NCI-H2171 (cell line): ENCODE measurements around the gene MAX.
"Not testable (repeated sequence)": the region's sequence is repeated elsewhere in the genome, so short reads cannot be mapped to it uniquely, and the experiment has no call there.

ENCODE experiments used
- DNase-seq: peaks from one replicate; lab custom pipeline; 2025; lab: John Stamatoyannopoulos, UW

The MAX gene

DNA sequence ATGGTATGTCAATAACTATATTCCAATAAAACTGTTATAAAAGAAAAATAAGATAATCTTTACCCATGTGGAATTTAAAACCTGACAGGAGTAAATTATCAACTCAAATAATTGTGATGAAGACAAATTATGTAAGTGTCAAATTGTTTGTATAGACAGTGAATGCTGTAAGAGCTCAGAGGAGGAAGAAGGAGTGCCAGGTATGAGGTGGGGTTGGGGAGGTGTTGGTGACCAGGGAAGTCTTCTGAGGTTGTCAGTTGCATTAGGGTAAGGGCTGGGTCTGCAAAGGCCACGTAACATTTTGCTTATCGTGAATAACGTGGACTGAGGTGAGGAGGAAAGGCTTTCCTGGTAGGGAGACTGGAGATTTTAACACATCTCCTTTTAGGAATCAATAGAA, 2.5 kb upstream of the MAX start:
- DNase-seq = no peak

- DNase-seq = peak; percentile 76
These were observed 938 bp upstream of the MAX start for GRCh38 chr14:65103150-65103760.

GRCh38 chr14:65101631-65102440, 481 bp downstream of the MAX start:
- DNase-seq = no peak

GRCh38 chr14:65100922-65101541, 1.3 kb downstream of the MAX start:
- DNase-seq = no peak

DNA sequence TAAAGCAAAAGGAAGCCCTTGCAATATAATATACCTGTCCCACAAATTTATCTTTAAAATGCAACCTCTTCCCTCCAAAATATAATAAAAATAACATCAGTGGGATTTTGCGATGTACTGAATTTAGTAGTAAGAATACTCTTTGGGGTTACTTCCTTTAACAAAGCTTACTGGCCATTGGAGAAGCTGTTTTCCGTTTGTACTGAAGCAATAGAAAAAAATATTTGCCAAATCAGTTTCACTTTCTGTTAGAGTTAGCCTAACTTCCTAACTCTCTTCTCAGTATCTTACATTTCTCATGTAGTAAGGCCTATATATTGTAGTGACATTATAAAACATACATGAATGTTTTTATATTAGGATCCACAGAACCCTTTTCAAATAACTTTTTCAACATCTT, 3.7 kb downstream of the MAX start:
- no peak for DNase-seq

DNA sequence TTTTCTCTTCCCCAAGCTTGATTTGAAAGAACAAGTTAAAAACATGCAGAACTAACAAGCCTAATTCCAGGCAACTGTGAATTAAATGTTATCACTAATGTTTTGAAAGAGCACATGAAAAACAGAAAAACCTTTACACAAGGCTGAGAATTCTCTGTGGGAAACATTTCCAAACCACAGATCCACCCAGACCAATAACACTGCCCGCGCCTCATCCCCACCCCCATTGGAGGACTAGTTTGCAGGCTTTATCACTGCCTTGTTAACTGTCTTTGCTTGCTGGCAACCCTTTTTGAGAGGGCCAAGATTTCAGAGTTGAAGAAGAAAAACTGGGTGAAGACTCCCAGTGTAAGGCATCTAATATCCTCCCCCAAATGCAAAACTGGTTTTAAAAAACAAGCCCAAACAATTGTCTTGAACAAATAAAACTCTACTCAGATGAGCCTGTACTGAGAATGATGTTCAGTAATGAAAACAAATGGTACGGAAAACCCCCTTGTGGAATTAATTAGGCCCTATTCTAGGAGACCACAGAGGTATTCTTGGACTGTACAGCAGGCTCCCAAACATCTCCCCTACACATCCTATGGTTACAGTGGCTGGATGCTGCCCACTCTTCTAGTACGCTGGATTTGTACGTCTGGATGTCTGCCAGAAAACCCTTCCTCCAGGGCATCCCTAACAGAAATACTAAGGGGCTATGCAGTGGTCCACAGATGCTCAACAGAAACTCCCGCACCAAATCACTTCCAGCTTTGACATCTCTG, 5.8 kb downstream of the MAX start:
- no peak for DNase-seq

DNA sequence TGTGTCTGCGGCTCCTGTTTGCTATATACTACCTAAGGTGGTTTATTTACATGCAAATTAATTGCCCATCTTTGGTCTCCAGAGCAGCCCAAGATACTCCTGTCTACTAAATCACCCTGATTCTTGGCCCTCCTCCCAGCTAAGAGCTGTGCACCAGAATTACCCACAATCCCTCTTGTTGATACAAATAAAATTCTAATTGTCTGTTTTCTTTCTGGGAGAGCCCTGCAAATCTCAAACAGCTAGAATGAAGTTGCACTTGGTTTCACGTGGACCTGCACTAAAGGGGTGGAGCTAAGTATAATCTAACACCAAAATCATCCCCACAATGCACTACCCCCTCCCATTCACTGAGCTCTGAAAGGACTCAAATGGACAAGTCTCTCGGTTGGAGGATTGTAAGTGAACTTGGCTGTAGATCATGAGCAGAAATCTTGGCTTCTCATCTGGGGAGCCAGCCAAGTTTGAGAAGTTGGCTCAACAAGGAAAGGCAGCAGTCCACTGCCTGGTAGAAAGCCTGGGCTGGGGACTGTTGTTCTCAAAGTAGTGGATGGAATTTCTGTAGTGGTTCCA, 6.6 kb downstream of the MAX start:
- DNase-seq = no peak

GRCh38 chr14:65092349-65092748, 10.0 kb downstream of the MAX start:
- DNase-seq = no peak

GRCh38 chr14:65087835-65088234, 14.5 kb downstream of the MAX start:
- DNase-seq = not testable (repeated sequence)

- not testable (repeated sequence) for DNase-seq
These were observed 15.6 kb downstream of the MAX start for GRCh38 chr14:65086686-65087085.

DNA sequence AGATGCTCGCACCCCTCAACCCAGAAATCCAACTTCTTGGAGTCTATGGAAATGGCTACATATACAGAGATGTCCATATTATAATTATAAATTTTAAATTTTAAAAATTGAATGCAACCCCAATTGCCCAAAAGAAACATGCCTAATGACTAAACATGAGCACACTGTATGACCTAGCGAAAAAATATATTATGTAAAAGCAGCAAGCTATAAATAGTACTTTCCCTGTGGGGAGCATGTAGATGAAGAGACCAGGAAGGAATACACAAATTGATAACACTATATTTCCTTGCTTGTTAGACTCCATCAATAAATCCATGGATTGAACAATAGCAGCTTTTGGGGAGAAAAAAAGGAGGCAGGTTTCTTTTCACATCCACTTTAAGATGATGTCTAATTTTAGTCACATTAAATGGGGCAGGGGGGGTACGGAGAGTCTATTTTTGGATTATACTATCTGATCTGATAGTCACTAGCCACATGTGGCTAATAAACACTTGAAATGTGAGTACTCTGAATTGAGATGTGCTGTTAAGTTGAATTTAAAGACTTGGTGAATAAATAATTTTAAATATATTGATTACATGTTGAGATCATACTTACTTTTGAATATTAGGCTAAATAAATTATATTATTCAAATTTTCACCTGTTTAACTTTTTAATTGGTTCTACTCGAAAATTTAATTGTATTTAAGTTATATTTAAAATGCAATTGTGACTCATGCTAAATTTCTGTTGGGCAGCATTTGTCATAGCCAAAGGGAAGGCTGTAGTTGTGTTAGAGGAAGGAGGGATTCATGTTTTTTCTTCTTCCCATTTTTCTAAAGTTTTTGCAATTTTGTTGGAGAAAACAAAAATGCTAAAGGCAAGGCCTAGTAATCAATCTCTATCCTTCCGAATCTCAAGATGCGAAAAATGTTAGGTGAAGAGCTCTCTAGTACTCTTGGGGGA, 17.5 kb downstream of the MAX start:
- DNase-seq = no peak

GRCh38 chr14:65082930-65083329, 19.4 kb downstream of the MAX start:
- no peak for DNase-seq

- DNase-seq = no peak
These were observed 21.2 kb downstream of the MAX start for GRCh38 chr14:65080960-65081747.

- no peak for DNase-seq
These were observed 22.5 kb downstream of the MAX start for GRCh38 chr14:65079768-65080167.

DNA sequence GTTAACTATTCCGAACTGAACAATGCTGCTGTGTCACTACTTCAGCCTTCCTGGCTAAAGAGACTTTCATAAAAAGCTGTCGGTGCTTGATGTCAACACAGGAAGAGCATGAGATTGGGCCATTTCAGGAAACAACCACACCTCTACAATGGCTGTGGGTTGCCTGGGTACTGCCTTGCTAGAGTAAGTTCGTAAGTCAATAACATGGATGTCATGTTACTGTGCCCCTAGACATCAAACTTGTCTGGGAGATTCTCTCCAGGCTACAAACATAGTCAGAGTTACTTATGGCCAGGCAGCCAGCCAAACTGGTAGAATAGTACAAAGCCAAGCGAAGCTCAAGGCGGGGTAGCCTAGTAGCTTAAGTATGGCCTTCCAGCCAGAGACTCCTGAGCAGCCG, 23.1 kb downstream of the MAX start:
- no peak for DNase-seq

GRCh38 chr14:65077318-65077717, 25.0 kb downstream of the MAX start:
- DNase-seq = no peak

DNA sequence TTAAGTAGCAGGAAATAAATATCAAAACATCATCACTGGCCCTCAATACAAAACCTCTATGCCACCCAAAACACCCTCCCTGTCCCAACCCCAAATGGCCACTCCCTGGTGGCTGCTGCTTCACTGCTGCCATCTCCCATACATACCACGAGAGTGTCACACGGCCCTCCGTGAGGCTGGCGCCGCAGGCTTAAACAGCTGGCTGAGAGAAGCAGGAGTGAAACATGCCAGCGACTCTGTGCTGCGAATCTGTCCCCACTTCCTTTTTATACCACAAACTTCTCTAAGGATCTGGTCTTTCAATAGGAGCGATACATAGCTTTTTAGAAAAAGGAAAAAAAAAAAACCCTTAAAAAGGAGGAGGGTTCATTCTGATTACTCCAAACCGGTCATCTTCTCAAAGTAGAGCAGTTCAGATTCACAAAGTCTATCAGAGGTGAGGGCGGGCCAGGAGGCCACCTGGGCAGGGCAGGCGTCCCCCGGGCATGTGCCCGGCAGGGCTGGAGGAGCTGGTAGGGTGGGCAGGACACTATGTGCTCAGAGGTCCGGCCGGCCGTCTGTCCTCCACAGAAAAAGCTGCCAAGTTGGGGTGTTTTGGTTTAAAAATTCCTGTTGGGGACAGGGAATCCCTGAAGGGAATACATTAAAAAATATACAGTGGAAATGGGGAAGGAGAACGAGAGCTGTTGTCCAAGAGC, 26.5 kb downstream of the MAX start:
- DNase-seq = no peak

DNA sequence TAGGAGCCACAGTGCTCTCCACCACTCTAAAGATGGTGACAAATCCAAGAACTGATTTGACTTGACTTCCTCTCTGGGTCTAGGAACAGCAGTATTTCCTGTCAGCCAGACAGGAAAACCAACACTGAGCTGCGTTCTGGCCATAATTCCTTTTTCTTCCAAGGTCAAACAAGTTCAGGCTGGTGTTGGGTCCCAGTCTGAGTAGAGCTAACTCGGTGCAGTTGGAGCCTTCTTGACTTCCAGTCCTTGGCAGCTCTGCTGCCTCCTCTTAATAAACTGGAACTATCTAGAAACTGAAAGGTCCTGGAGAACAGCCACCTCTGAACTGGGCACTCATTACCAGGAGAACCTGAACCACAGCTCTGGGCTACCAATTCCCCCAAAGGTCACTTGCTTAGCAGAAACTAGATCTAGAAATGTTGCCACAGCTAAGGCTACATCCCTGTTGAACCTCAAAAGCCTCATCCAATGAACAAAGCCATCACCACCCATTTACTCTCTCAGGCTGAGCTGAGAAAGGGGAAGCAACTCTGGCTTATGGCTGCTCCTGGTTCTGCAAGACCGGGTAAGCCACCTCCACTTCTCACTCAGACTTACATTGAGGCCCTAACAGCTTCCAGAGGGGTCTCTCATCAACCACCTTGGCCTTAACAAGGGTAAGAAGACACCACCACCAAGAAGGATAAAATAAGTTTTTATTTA, 27.7 kb downstream of the MAX start:
- no peak for DNase-seq

DNA sequence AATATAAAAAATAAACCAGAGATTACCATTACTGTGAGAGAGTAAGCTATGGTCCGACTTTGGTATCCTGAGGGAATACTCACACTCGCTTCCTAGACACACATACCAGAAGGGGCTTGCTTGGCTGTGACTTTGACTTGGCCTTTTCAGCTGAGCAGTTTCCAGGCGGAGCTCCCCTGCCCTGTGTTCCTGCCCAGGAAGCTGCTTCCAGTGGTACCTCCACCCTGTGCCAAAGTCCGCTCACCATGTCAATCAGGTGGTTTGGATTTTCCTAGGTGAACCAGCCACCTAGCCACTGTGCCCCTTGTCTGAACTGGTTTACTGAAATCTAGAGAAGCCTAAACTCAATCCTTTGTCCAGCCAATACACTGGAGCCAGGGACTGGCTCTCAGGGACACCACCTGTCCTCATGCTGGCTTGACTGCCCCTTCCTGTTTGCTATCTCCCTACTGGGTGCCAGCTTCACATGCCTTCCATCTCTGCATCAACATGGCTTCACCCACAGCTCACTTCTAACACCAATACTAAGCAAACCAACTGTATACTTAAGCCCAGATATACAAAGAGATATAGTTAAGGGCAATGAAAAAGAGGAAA, 28.6 kb downstream of the MAX start:
- DNase-seq = no peak
